K562 (cell line): Measurements from ENCODE around the gene METAP1D.

Experiments used
- CTCF ChIP-seq, 3 experiments: IDR thresholded peaks in 2 of 3; conservative IDR thresholded peaks in 1 of 3; 2 replicates each; pipeline ENCODE4 v1.5.1; 2011 to 2012; ENCODE audit warnings: low read length in 3 of 3, mild to moderate bottlenecking in 3 of 3, control low read depth in 2 of 3, improper control_type of control experiment in 1 of 3, inconsistent platforms in 1 of 3, low read depth in 1 of 3, mixed read lengths in 1 of 3, moderate library complexity in 1 of 3; ENCODE audit not compliant: insufficient read depth in 2 of 3
- ELK1 ChIP-seq: sonication (generic); formaldehyde crosslinking; IDR thresholded peaks from 2 replicates; pipeline ENCODE4 v1.8.1; 2022; ENCODE audit warnings: missing genetic modification reagents
- EZH2 ChIP-seq: IDR thresholded peaks from 2 replicates; pipeline ENCODE4 v1.6.1; 2012; ENCODE audit warnings: low read depth, mild to moderate bottlenecking, inconsistent platforms, low read length, borderline replicate concordance
- IRF2 ChIP-seq: sonication (generic); formaldehyde crosslinking; IDR thresholded peaks from 2 replicates; pipeline ENCODE4 v1.8.1; 2022; ENCODE audit warnings: mild to moderate bottlenecking, missing genetic modification reagents
- MCM3 ChIP-seq: fragments of 450-650 bp; IDR thresholded peaks from 2 replicates; pipeline ENCODE4 v1.6.1; 2016
- NEUROD1 ChIP-seq: fragments of 150-350 bp; IDR thresholded peaks from 2 replicates; pipeline ENCODE4 v1.6.1; 2014; ENCODE audit warnings: borderline replicate concordance, low read length, low read depth; ENCODE audit not compliant: partially characterized antibody
- PURB ChIP-seq: sonication (generic); formaldehyde crosslinking; IDR thresholded peaks from 2 replicates; pipeline ENCODE4 v1.9.0; 2021; ENCODE audit warnings: low read depth, mild to moderate bottlenecking, missing genetic modification reagents
- THAP7 ChIP-seq: fragments of 250-450 bp; sonication (Bioruptor Pico); IDR thresholded peaks from 2 replicates; pipeline ENCODE4 v1.5.0; 2021
- USF2 ChIP-seq: sonication (generic); formaldehyde crosslinking; IDR thresholded peaks from 2 replicates; pipeline ENCODE4 v1.5.0; 2020; ENCODE audit warnings: missing genetic modification reagents
- ZNF512 ChIP-seq: IDR thresholded peaks from 2 replicates; pipeline ENCODE4 v1.6.1; 2016; ENCODE audit warnings: missing genetic modification characterization, missing compliant biosample characterization

DNA sequence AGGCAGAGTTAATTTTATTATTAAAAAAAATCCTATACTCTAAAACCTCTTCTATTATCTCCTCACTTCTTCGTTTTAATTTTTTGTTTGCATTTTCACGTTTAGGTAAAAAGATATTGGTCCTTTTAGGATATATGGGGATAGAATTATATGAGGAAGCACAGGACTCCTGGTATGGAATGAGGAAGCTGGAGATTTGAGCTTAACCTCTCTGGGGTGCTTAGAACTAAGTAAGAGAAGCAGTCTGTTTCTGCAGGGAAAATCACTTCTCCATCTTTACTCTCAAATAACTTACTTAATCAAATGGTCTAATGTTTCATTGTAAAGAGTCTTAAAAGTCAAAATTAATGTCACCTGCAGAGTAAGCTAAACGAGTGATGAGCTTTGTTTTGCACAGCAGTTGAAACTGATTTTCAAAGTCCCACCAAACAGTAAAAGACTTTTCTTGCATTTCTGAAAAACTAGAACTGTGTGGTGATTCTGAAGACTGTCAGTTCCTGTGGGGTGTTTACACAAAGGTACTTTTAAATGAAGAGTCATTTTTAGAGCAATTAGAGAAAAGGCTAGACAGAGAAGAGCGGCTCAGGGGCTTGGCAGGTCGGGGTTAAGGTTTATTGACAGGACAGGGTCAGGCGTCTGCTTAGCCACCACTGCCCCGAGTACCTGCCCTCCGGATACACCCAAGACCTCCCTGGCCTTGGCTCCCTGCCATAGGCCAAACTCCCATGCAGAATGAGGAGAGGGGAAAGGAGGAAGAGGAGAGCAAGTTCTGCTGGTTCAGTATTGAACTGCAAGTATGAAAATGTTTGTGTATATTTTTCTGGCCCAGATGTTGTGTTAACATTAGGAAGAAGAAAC, 21.6 kb downstream of the METAP1D start:
- TF ChIP-seq PURB (CRISPR knock-in tag) (no peak), NEUROD1 (no peak), ZNF512 (tag) (no peak), EZH2 (no peak), CTCF (IDR thresholded peaks at IDR 0.05 in 2 of 3, conservative IDR thresholded peaks at IDR 0.05 in 1 of 3; ENCODE audit: insufficient read depth in 2 of 3, low read depth in 1 of 3, low read length in 3 of 3) (no peak), IRF2 (no peak), USF2 (CRISPR knock-in tag) (no peak), THAP7 (CRISPR knock-in tag) (no peak), MCM3 (no peak), ELK1 (CRISPR knock-in tag) (no peak)
